Panc1 (cell line): ENCODE data around the gene ENPEP. TPM values are rescaled to one million over a fixed set of nuclear protein-coding genes. Genes with fewer than 3 reads are reported as not detected.

Source experiments
- ATAC-seq: fragments of 200-7000 bp; cut with Tn5 transposase; 2 replicates; pipeline ENCODE4 v1.9.1; 2020; ENCODE audit warnings: mild to moderate bottlenecking, moderate library complexity
- BruUV-seq: library from RNA; stranded (reverse); fragments of 400-500 nt; replicated peaks from 2 replicates; lab custom pipeline; 2021; lab: Mats Ljungman, UMichigan
- CTCF ChIA-PET: fragments of 300-600 bp; sonication (Branson Sonifier 250); formaldehyde crosslinking; loops from one replicate; lab custom pipeline; 2022; ENCODE audit warnings: antibody characterized with exemption; lab: Charles Lee
- POLR2A ChIA-PET: fragments of 300-600 bp; sonication (Branson Sonifier 250); formaldehyde crosslinking; loops from one replicate; lab custom pipeline; 2022; ENCODE audit warnings: antibody characterized with exemption; lab: Charles Lee
- DNase-seq: peaks from one replicate; pipeline ENCODE4 v3.0.0-alpha.2; 2010; ENCODE audit warnings: low read depth, low spot score
- H3K27ac ChIP-seq: 2 replicates; pipeline ENCODE4 v1.5.1; 2011; ENCODE audit warnings: mild to moderate bottlenecking, low read length, inconsistent platforms
- H3K27me3 ChIP-seq: fragments of 200-500 bp; sonication (Bioruptor generic); 2 replicates; pipeline ENCODE4 v1.6.0; 2014; ENCODE audit warnings: low read length, inconsistent platforms; ENCODE audit not compliant: control insufficient read depth, insufficient read depth
- H3K36me3 ChIP-seq: fragments of 200-500 bp; sonication (Bioruptor generic); 2 replicates; pipeline ENCODE4 v1.5.1; 2014; ENCODE audit warnings: inconsistent platforms, mild to moderate bottlenecking, low read length, moderate library complexity; ENCODE audit not compliant: control insufficient read depth, insufficient read depth
- H3K4me1 ChIP-seq: 2 replicates; pipeline ENCODE4 v1.5.1; 2011; ENCODE audit warnings: inconsistent platforms, mild to moderate bottlenecking, low read length, moderate library complexity; ENCODE audit not compliant: control insufficient read depth, insufficient read depth
- H3K4me3 ChIP-seq, 2 experiments: 2 replicates each; pipeline ENCODE4 v1.5.1; 2011 to 2012; ENCODE audit warnings: low read depth in 2 of 2, low read length in 2 of 2, mild to moderate bottlenecking in 2 of 2, inconsistent platforms in 1 of 2, moderate library complexity in 1 of 2
- H3K9me3 ChIP-seq: fragments of 200-500 bp; sonication (Bioruptor generic); 2 replicates; pipeline ENCODE4 v1.5.1; 2014; ENCODE audit warnings: low read depth, mild to moderate bottlenecking, inconsistent platforms, low read length, moderate library complexity; ENCODE audit not compliant: control insufficient read depth, insufficient read depth
- CTCF ChIP-seq: fragments of 450-650 bp; IDR thresholded peaks from 2 replicates; pipeline ENCODE4 v1.5.1; 2017; ENCODE audit warnings: mild to moderate bottlenecking
- POLR2AphosphoS5 ChIP-seq: IDR thresholded peaks from 2 replicates; pipeline ENCODE4 v1.6.1; 2012; ENCODE audit warnings: mild to moderate bottlenecking, low read depth, low read length, moderate library complexity
- SIN3A ChIP-seq: IDR thresholded peaks from 2 replicates; pipeline ENCODE4 v1.6.1; 2012; ENCODE audit warnings: low read depth, mild to moderate bottlenecking, low read length, moderate library complexity, borderline replicate concordance; ENCODE audit not compliant: insufficient read depth
- TCF7L2 ChIP-seq: IDR thresholded peaks from 2 replicates; pipeline ENCODE4 v1.6.1; 2011; ENCODE audit warnings: mild to moderate bottlenecking, low read depth, low read length, inconsistent platforms
- in situ Hi-C: cut with HindIII; loops from 2 replicates; pipeline ENCODE4 v1.10.0; 2016; ENCODE audit warnings: low sequenced_read_pairs, low pct_unique_long_range_greater_than_20kb
- intact Hi-C: fragments of 100-400 bp; cut with micrococcal nuclease; formaldehyde crosslinking; loops from one replicate; pipeline ENCODE4 v1.10.0; 2022; ENCODE audit not compliant: unreplicated experiment
- total RNA-seq: library from RNA; stranded (reverse); gene quantifications from one replicate; pipeline ENCODE4 v1.2.1, GENCODE V29; 2021; ENCODE audit not compliant: unreplicated experiment
- TF ChIP-seq, protein P1 (sequence below), 2 experiments: IDR thresholded peaks; 2 replicates each; pipeline ENCODE4 v1.6.1; 2011 to 2012; ENCODE audit warnings: low read depth in 2 of 2, control low read depth in 1 of 2, low read length in 1 of 2, mild to moderate bottlenecking in 1 of 2, moderate library complexity in 1 of 2; ENCODE audit not compliant: insufficient read depth in 1 of 2

ENPEP gene
- total RNA-seq, 1 experiment from 2014 or later: not detected

DNA sequence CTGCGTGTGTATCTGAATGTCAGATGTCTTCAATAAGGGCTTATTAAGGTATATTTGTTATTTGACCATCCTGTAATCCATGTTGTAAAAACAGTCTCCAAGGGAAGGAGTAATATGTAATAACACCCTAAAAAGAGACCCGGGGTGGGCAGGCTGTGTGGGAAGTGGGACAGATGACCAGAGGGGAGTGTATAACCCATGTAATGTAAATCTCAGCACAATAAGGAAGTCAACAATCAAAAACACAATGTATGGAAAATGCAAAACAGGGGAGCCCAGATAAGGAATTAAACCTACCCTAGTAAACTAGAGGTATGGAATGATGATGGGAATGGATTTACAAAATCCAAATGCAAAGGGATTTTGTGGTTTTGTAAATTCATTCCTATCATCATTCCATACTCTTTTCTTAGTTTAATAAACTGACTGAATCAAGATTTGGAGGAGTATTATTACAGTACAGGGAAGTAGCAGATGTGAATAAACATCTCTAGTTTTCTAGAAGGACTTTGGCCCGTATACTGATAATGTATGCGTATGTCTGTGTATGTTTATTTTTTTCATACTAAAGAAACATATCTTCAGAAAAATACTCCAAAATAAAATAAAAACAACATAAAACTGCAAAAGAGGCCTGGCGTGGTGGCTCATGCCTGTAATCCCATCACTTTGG is 15.7 kb upstream of the ENPEP start:
- Histone ChIP-seq H3K4me1 (no peaks in the 10 kb centered on the region), H3K27ac (no peak overlapping the region), H3K4me3 (no peak overlapping the region), H3K9me3 (no peaks in the 10 kb centered on the region), H3K36me3 (no peaks in the 10 kb centered on the region), H3K27me3 (no peaks in the 10 kb centered on the region)
- no TSS peak for BruUV-seq
- intact Hi-C loops (no loop called here), in situ Hi-C loops (no loop called here)
- DNase-seq: no peak
- no peak for ATAC-seq
- no peak for TF ChIP-seq TCF7L2
- no peak for TF ChIP-seq POLR2AphosphoS5
- TF ChIP-seq, protein P1, sequence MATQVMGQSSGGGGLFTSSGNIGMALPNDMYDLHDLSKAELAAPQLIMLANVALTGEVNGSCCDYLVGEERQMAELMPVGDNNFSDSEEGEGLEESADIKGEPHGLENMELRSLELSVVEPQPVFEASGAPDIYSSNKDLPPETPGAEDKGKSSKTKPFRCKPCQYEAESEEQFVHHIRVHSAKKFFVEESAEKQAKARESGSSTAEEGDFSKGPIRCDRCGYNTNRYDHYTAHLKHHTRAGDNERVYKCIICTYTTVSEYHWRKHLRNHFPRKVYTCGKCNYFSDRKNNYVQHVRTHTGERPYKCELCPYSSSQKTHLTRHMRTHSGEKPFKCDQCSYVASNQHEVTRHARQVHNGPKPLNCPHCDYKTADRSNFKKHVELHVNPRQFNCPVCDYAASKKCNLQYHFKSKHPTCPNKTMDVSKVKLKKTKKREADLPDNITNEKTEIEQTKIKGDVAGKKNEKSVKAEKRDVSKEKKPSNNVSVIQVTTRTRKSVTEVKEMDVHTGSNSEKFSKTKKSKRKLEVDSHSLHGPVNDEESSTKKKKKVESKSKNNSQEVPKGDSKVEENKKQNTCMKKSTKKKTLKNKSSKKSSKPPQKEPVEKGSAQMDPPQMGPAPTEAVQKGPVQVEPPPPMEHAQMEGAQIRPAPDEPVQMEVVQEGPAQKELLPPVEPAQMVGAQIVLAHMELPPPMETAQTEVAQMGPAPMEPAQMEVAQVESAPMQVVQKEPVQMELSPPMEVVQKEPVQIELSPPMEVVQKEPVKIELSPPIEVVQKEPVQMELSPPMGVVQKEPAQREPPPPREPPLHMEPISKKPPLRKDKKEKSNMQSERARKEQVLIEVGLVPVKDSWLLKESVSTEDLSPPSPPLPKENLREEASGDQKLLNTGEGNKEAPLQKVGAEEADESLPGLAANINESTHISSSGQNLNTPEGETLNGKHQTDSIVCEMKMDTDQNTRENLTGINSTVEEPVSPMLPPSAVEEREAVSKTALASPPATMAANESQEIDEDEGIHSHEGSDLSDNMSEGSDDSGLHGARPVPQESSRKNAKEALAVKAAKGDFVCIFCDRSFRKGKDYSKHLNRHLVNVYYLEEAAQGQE (IDR thresholded peaks at IDR 0.05; ENCODE audit: insufficient read depth in 1 of 2, low read depth in 2 of 2, low read length in 1 of 2): no peak
- no peak for TF ChIP-seq SIN3A
- TF ChIP-seq CTCF: no peak
- CTCF ChIA-PET: no interaction called here
- POLR2A ChIA-PET: no interaction called here

- no peaks in the 10 kb centered on the region for H3K27me3 ChIP-seq
- H3K4me3 ChIP-seq: no peak overlapping the region
- POLR2A ChIA-PET: no interaction called here
- H3K4me1 ChIP-seq: no peaks in the 10 kb centered on the region
- no TSS peak for BruUV-seq
- H3K36me3 ChIP-seq: no peaks in the 10 kb centered on the region
- no peaks in the 10 kb centered on the region for H3K9me3 ChIP-seq
- DNase-seq (no peak), ATAC-seq (no peak)
- intact Hi-C loops: no loop called here
- no peak overlapping the region for H3K27ac ChIP-seq
- in situ Hi-C loops: no loop called here
- no peak for TF ChIP-seq TCF7L2
- CTCF ChIA-PET: no interaction called here
Measured at GRCh38 chr4:110467400-110467799, 8.6 kb upstream of the ENPEP start.

DNA sequence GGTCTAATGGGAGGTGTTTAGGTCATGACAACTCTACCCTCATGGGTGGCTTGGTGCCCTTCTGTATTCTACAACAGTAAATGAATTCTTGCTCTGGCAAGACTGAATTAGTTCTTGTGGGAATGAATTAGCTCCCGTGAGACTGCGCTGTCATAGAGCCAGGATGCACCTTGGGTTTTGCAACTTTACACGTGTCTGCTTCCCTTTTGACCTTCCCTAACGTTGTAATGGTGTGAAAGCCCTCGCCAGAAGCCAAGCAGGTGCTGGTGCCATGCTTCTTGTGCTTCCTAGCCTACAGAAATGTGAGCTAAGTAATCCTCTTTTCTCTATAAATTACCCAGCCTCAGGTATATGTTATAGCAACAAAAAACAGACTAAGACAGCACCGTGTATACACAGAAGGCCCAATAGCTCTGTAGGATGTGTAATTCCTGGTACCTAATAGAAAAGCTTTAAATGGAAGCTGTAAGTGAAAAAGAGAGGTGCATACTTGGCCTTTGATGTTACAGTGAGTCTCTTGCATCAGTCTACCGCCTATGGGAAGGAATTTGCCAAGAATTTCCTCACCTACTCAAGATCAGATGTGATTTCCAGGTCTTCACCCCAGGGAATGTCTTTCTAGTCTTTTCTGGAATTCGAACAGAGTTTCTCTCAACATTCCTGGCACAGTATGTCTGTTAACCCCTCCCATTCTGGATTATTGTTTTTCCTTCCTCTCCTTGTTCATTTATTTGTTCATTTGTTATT is 3.2 kb upstream of the ENPEP start:
- Histone ChIP-seq H3K27ac (no peak overlapping the region), H3K4me3 (no peak overlapping the region), H3K27me3 (no peaks in the 10 kb centered on the region), H3K9me3 (no peaks in the 10 kb centered on the region), H3K4me1 (no peaks in the 10 kb centered on the region), H3K36me3 (no peaks in the 10 kb centered on the region)
- TF ChIP-seq POLR2AphosphoS5 (no peak), CTCF (no peak), TCF7L2 (no peak), SIN3A (no peak)
- TF ChIP-seq, protein P1 (IDR thresholded peaks at IDR 0.05; ENCODE audit: insufficient read depth in 1 of 2, low read depth in 2 of 2, low read length in 1 of 2): no peak
- ChIA-PET POLR2A (no interaction called here), CTCF (no interaction called here)
- in situ Hi-C loops: no loop called here
- DNase-seq (no peak), ATAC-seq (no peak)
- BruUV-seq: no TSS peak
- intact Hi-C loops: no loop called here
